Osteoblast (primary cell): ENCODE measurements around the gene HJURP. TPM values are rescaled to one million over a fixed set of nuclear protein-coding genes. Genes with fewer than 3 reads are reported as not detected.

ENCODE experiments used
- DNase-seq: peaks from one replicate; pipeline ENCODE4 v3.0.0; 2011; ENCODE audit warnings: low spot score, mixed read lengths; ENCODE audit not compliant: insufficient read length; ENCODE audit errors: missing footprints
- H2AFZ ChIP-seq: 2 replicates; pipeline ENCODE4 v1.6.0; 2011; ENCODE audit warnings: mild to moderate bottlenecking, low read length
- H3K27ac ChIP-seq: 2 replicates; pipeline ENCODE4 v1.5.1; 2011; ENCODE audit warnings: mild to moderate bottlenecking, low read depth, low read length, moderate library complexity
- H3K27me3 ChIP-seq: 2 replicates; pipeline ENCODE4 v1.6.0; 2012; ENCODE audit warnings: mild to moderate bottlenecking, control low read depth, inconsistent platforms, low read length, moderate library complexity; ENCODE audit not compliant: insufficient read depth
- H3K36me3 ChIP-seq: 2 replicates; pipeline ENCODE4 v1.5.1; 2011; ENCODE audit warnings: mild to moderate bottlenecking, low read length, control low read depth, moderate library complexity; ENCODE audit not compliant: insufficient read depth
- H3K4me1 ChIP-seq: 2 replicates; pipeline ENCODE4 v1.5.1; 2011; ENCODE audit warnings: mild to moderate bottlenecking, low read length, control low read depth, moderate library complexity; ENCODE audit not compliant: insufficient read depth
- H3K4me2 ChIP-seq: 2 replicates; pipeline ENCODE4 v1.6.0; 2011; ENCODE audit warnings: mild to moderate bottlenecking, low read length; ENCODE audit not compliant: insufficient read depth
- H3K4me3 ChIP-seq: fragments of 200-600 bp; sonication (generic); 3 replicates; pipeline ENCODE4 v1.5.1; 2012; ENCODE audit warnings: mild to moderate bottlenecking, low read length, inconsistent platforms; ENCODE audit not compliant: insufficient read depth
- H3K79me2 ChIP-seq: 2 replicates; pipeline ENCODE4 v1.6.0; 2012; ENCODE audit warnings: mild to moderate bottlenecking, low read length, control low read depth, inconsistent platforms; ENCODE audit not compliant: insufficient read depth
- H3K9me3 ChIP-seq: 2 replicates; pipeline ENCODE4 v1.5.1; 2011; ENCODE audit warnings: low read depth, low read length, control low read depth
- H4K20me1 ChIP-seq: 2 replicates; pipeline ENCODE4 v1.6.0; 2012; ENCODE audit warnings: mild to moderate bottlenecking, low read length, control low read depth; ENCODE audit not compliant: insufficient read depth
- total RNA-seq: library from RNA; depleted of rRNA; stranded (reverse); fragments of >200 nt; gene quantifications from 2 replicates; pipeline ENCODE4 v1.2.3, GENCODE V29; 2012
- TF ChIP-seq, protein P1 (sequence below): IDR thresholded peaks from 2 replicates; pipeline ENCODE4 v1.5.1; 2011; ENCODE audit warnings: mild to moderate bottlenecking, low read depth, low read length, moderate library complexity; ENCODE audit errors: extremely low read depth

HJURP gene
- total RNA-seq, 1 donor = 2.9 TPM

- peaks cover 53% of the 10 kb centered on the region for H3K79me2 ChIP-seq
- peaks cover 29% of the 10 kb centered on the region for H3K36me3 ChIP-seq
- H4K20me1 ChIP-seq = no peaks in the 10 kb centered on the region
- H3K27ac ChIP-seq = peak overlapping the region; percentile 53
- TF ChIP-seq, protein P1, sequence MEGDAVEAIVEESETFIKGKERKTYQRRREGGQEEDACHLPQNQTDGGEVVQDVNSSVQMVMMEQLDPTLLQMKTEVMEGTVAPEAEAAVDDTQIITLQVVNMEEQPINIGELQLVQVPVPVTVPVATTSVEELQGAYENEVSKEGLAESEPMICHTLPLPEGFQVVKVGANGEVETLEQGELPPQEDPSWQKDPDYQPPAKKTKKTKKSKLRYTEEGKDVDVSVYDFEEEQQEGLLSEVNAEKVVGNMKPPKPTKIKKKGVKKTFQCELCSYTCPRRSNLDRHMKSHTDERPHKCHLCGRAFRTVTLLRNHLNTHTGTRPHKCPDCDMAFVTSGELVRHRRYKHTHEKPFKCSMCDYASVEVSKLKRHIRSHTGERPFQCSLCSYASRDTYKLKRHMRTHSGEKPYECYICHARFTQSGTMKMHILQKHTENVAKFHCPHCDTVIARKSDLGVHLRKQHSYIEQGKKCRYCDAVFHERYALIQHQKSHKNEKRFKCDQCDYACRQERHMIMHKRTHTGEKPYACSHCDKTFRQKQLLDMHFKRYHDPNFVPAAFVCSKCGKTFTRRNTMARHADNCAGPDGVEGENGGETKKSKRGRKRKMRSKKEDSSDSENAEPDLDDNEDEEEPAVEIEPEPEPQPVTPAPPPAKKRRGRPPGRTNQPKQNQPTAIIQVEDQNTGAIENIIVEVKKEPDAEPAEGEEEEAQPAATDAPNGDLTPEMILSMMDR = no peak
- peak overlapping the region; percentile 98 for H3K4me2 ChIP-seq
- H3K27me3 ChIP-seq = no peaks in the 10 kb centered on the region
- peak overlapping the region; percentile 89 for H2AFZ ChIP-seq
- DNase-seq = no peak
- H3K4me1 ChIP-seq = peaks cover 28% of the 10 kb centered on the region
- no peaks in the 10 kb centered on the region for H3K9me3 ChIP-seq
- H3K4me3 ChIP-seq = peak overlapping the region; percentile 92
These were observed 473 bp downstream of the HJURP start for GRCh38 chr2:233853883-233854240.

GRCh38 chr2:233853353-233853752 is 982 bp downstream of the HJURP start:
- no peak for DNase-seq
- peak overlapping the region; percentile 53 for H3K27ac ChIP-seq
- H2AFZ ChIP-seq = peak overlapping the region; percentile 89
- H3K9me3 ChIP-seq = no peaks in the 10 kb centered on the region
- H3K27me3 ChIP-seq = no peaks in the 10 kb centered on the region
- TF ChIP-seq, protein P1 = no peak
- H3K4me2 ChIP-seq = peak overlapping the region; percentile 98
- H3K36me3 ChIP-seq = peaks cover 34% of the 10 kb centered on the region
- peaks cover 58% of the 10 kb centered on the region for H3K79me2 ChIP-seq
- no peaks in the 10 kb centered on the region for H4K20me1 ChIP-seq
- peaks cover 28% of the 10 kb centered on the region for H3K4me1 ChIP-seq
- H3K4me3 ChIP-seq = peak overlapping the region; percentile 92

- peak overlapping the region; percentile 92 for H3K4me3 ChIP-seq
- H3K27me3 ChIP-seq = no peaks in the 10 kb centered on the region
- no peaks in the 10 kb centered on the region for H3K9me3 ChIP-seq
- H2AFZ ChIP-seq = peak overlapping the region; percentile 89
- peaks cover 46% of the 10 kb centered on the region for H3K36me3 ChIP-seq
- H3K27ac ChIP-seq = peak overlapping the region; percentile 42
- TF ChIP-seq, protein P1 = no peak
- H3K79me2 ChIP-seq = peaks cover 71% of the 10 kb centered on the region
- peak overlapping the region; percentile 98 for H3K4me2 ChIP-seq
- peak; percentile 59 for DNase-seq
- H3K4me1 ChIP-seq = peaks cover 28% of the 10 kb centered on the region
- H4K20me1 ChIP-seq = no peaks in the 10 kb centered on the region
These were observed 2.3 kb downstream of the HJURP start for GRCh38 chr2:233852056-233852455.

GRCh38 chr2:233851169-233851568 is 3.2 kb downstream of the HJURP start:
- no peak overlapping the region for H3K4me3 ChIP-seq
- H4K20me1 ChIP-seq = no peaks in the 10 kb centered on the region
- no peak overlapping the region for H3K27ac ChIP-seq
- no peaks in the 10 kb centered on the region for H3K27me3 ChIP-seq
- H2AFZ ChIP-seq = peak overlapping the region; percentile 72
- DNase-seq = peak; percentile 23
- peaks cover 55% of the 10 kb centered on the region for H3K36me3 ChIP-seq
- H3K79me2 ChIP-seq = peaks cover 79% of the 10 kb centered on the region
- TF ChIP-seq, protein P1 = no peak
- H3K4me2 ChIP-seq = no peak overlapping the region
- peaks cover 28% of the 10 kb centered on the region for H3K4me1 ChIP-seq
- no peaks in the 10 kb centered on the region for H3K9me3 ChIP-seq
